ENCODE data around the gene ADAMTS19. TPM values are rescaled to one million over a fixed set of nuclear protein-coding genes. Genes with fewer than 3 reads are reported as not detected.
"Not testable (repeated sequence)": the region's sequence is repeated elsewhere in the genome, so short reads cannot be mapped to it uniquely, and the experiment has no call there.

ADAMTS19 gene
- total RNA-seq, 3 donors from 2014 or later = 0.14 TPM; not detected in 2

DNA sequence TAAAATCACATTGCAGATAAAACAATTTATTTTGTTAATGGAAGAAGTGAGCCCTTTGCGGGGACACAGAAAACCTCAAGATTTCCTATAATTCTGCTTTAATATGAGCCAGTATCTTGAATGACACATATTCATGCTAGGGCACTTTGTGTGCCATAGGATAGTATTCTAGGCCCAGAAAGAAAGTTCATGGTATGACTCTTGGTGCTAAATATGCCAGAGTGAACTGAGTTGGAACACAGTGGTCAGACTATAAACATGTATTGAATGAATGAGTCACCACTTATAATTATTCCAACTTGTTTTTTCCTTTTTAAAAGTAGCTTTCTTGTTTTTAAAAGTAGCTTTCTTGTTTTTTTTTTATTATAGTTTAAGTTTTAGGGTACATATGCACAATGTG lies 46.0 kb downstream of the ADAMTS19 start:
- H3K27me3 Mint-ChIP-seq (ENCODE audit: low read depth) = no peaks in the 10 kb centered on the region
- DNase-seq = no peak
- H3K4me3 Mint-ChIP-seq = no peak overlapping the region
- no peaks in the 10 kb centered on the region for H3K4me1 Mint-ChIP-seq (ENCODE audit: low read depth)
- ATAC-seq = no peak
- H3K36me3 Mint-ChIP-seq (ENCODE audit: insufficient read depth) = no peaks in the 10 kb centered on the region
- H3K9me3 Mint-ChIP-seq = peaks cover 3% of the 10 kb centered on the region

DNA sequence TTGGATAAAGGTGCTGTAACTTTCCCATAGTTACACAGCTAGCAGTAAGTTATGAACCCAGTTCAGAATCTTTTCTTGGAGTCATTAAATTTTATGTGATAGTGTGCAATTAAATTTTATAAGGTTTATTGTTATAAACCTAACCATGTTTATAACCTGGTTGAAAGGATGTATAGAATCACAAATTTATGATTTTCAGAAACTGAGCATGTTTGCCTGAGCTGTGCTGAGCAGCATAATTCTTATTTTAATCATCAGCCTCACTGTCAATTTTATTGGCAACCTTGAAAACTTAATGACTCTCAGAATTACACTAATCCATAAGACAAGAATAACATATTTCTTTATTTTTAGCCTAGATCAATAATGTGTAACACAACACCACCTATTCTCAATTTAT lies 46.9 kb downstream of the ADAMTS19 start:
- Mint-ChIP-seq H3K4me1 (ENCODE audit: low read depth) (no peaks in the 10 kb centered on the region), H3K4me3 (no peak overlapping the region), H3K9me3 (peaks cover 2% of the 10 kb centered on the region), H3K27me3 (ENCODE audit: low read depth) (no peaks in the 10 kb centered on the region), H3K36me3 (ENCODE audit: insufficient read depth) (no peaks in the 10 kb centered on the region)
- ATAC-seq (no peak), DNase-seq (no peak)

- Mint-ChIP-seq H3K27me3 (ENCODE audit: low read depth) (no peaks in the 10 kb centered on the region), H3K9me3 (no peaks in the 10 kb centered on the region), H3K36me3 (ENCODE audit: insufficient read depth) (no peaks in the 10 kb centered on the region), H3K4me1 (ENCODE audit: low read depth) (no peaks in the 10 kb centered on the region), H3K4me3 (no peak overlapping the region)
- ATAC-seq = no peak
- no peak for DNase-seq
Observed at GRCh38 chr5:129507527-129507926, 47.4 kb downstream of the ADAMTS19 start.

GRCh38 chr5:129508606-129509005 lies 48.5 kb downstream of the ADAMTS19 start:
- ATAC-seq = no peak
- no peaks in the 10 kb centered on the region for H3K4me1 Mint-ChIP-seq (ENCODE audit: low read depth)
- H3K4me3 Mint-ChIP-seq = no peak overlapping the region

GRCh38 chr5:129509363-129509975 lies 49.4 kb downstream of the ADAMTS19 start:
- DNase-seq = no peak
- no peak overlapping the region for H3K4me3 Mint-ChIP-seq
- H3K9me3 Mint-ChIP-seq = peaks cover 5% of the 10 kb centered on the region
- no peaks in the 10 kb centered on the region for H3K27me3 Mint-ChIP-seq (ENCODE audit: low read depth)
- H3K36me3 Mint-ChIP-seq (ENCODE audit: insufficient read depth) = no peaks in the 10 kb centered on the region
- no peak for ATAC-seq
- H3K4me1 Mint-ChIP-seq (ENCODE audit: low read depth) = no peaks in the 10 kb centered on the region

More at GRCh38 chr5:129508606-129509005, 48.5 kb downstream of the ADAMTS19 start:
- DNase-seq = no peak
- Mint-ChIP-seq H3K27me3 (ENCODE audit: low read depth) (no peaks in the 10 kb centered on the region), H3K36me3 (ENCODE audit: insufficient read depth) (no peaks in the 10 kb centered on the region), H3K9me3 (no peaks in the 10 kb centered on the region)

GRCh38 chr5:129511291-129511690 lies 51.2 kb downstream of the ADAMTS19 start:
- Mint-ChIP-seq H3K4me1 (ENCODE audit: low read depth) (no peaks in the 10 kb centered on the region), H3K9me3 (peaks cover 16% of the 10 kb centered on the region), H3K27me3 (ENCODE audit: low read depth) (no peaks in the 10 kb centered on the region), H3K36me3 (ENCODE audit: insufficient read depth) (no peaks in the 10 kb centered on the region), H3K4me3 (no peak overlapping the region)
- DNase-seq (no peak), ATAC-seq (no peak)

- Mint-ChIP-seq H3K4me3 (no peak overlapping the region), H3K4me1 (ENCODE audit: low read depth) (no peaks in the 10 kb centered on the region), H3K36me3 (ENCODE audit: insufficient read depth) (no peaks in the 10 kb centered on the region), H3K9me3 (no peaks in the 10 kb centered on the region), H3K27me3 (ENCODE audit: low read depth) (no peaks in the 10 kb centered on the region)
- DNase-seq (no peak), ATAC-seq (no peak)
Observed at GRCh38 chr5:129541051-129541450, 81.0 kb downstream of the ADAMTS19 start.

- H3K4me3 Mint-ChIP-seq = no peak overlapping the region
- H3K36me3 Mint-ChIP-seq (ENCODE audit: insufficient read depth) = no peaks in the 10 kb centered on the region
- H3K27me3 Mint-ChIP-seq (ENCODE audit: low read depth) = no peaks in the 10 kb centered on the region
- ATAC-seq = no peak
- DNase-seq = no peak
- H3K4me1 Mint-ChIP-seq (ENCODE audit: low read depth) = no peaks in the 10 kb centered on the region
- peaks cover 5% of the 10 kb centered on the region for H3K9me3 Mint-ChIP-seq
Observed at GRCh38 chr5:129541648-129542251, 81.7 kb downstream of the ADAMTS19 start.

GRCh38 chr5:129547137-129547536 lies 87.0 kb downstream of the ADAMTS19 start:
- peaks cover 11% of the 10 kb centered on the region for H3K9me3 Mint-ChIP-seq
- DNase-seq = no peak
- ATAC-seq = no peak
- no peak overlapping the region for H3K4me3 Mint-ChIP-seq
- H3K4me1 Mint-ChIP-seq (ENCODE audit: low read depth) = no peaks in the 10 kb centered on the region
- no peaks in the 10 kb centered on the region for H3K36me3 Mint-ChIP-seq (ENCODE audit: insufficient read depth)
- H3K27me3 Mint-ChIP-seq (ENCODE audit: low read depth) = no peaks in the 10 kb centered on the region

- Mint-ChIP-seq H3K9me3 (no peaks in the 10 kb centered on the region), H3K36me3 (ENCODE audit: insufficient read depth) (no peaks in the 10 kb centered on the region), H3K4me3 (no peak overlapping the region), H3K4me1 (ENCODE audit: low read depth) (no peaks in the 10 kb centered on the region), H3K27me3 (ENCODE audit: low read depth) (no peaks in the 10 kb centered on the region)
- DNase-seq = no peak
- no peak for ATAC-seq
Observed at GRCh38 chr5:129554134-129554904, 94.2 kb downstream of the ADAMTS19 start.

DNA sequence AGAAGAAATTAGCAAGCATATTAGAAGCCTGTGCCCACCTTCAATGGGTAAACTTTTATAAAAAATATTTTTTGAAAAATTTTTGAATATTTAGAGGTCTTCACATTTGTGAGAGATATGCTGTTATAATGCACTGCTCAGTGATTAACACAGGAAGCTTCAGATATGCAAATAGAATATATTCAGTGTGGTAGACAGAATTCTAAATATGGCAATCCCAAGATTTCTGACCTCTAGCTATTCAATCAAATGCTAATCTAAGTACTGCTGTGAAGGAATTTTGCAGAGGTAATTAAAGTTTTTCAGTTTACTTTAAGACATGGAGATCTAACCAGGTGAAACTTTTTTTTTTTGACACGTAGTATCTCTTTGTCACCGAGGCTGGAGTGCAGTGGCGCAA lies 103.5 kb downstream of the ADAMTS19 start:
- no peaks in the 10 kb centered on the region for H3K27me3 Mint-ChIP-seq (ENCODE audit: low read depth)

GRCh38 chr5:129569295-129569694 lies 109.2 kb downstream of the ADAMTS19 start:
- Mint-ChIP-seq H3K27me3 (ENCODE audit: low read depth) (no peaks in the 10 kb centered on the region), H3K9me3 (no peaks in the 10 kb centered on the region), H3K4me3 (no peak overlapping the region), H3K4me1 (ENCODE audit: low read depth) (no peaks in the 10 kb centered on the region), H3K36me3 (ENCODE audit: insufficient read depth) (no peaks in the 10 kb centered on the region)
- ATAC-seq (no peak), DNase-seq (no peak)

More for the DNA sequence above, 103.5 kb downstream of the ADAMTS19 start:
- no peak for DNase-seq
- H3K4me3 Mint-ChIP-seq = no peak overlapping the region
- no peaks in the 10 kb centered on the region for H3K4me1 Mint-ChIP-seq (ENCODE audit: low read depth)
- H3K36me3 Mint-ChIP-seq (ENCODE audit: insufficient read depth) = no peaks in the 10 kb centered on the region
- H3K9me3 Mint-ChIP-seq = no peaks in the 10 kb centered on the region
- ATAC-seq = no peak

DNA sequence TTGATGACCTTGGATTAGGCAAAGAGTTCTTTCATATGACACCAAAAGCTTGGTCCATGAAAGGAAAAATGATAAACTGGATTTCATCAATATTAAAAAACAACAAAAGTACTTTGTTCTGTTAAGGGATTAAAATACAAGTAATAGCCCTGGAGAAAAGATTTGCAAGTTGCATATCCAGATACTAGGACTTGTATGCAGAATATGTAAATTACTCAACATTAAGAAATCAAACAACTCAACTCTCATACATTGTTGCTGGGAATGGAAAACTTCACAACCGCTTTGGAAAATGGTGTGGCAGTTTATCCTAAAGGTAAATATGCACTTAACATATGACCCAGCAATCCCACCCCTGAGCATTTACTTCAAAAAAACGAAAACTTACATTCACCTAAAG lies 112.0 kb downstream of the ADAMTS19 start:
- ATAC-seq (no peak), DNase-seq (no peak)
- H3K36me3 Mint-ChIP-seq (ENCODE audit: insufficient read depth) = no peaks in the 10 kb centered on the region
- H3K4me3 Mint-ChIP-seq = no peak overlapping the region
- H3K9me3 Mint-ChIP-seq = no peaks in the 10 kb centered on the region
- H3K4me1 Mint-ChIP-seq (ENCODE audit: low read depth) = no peaks in the 10 kb centered on the region
- H3K27me3 Mint-ChIP-seq (ENCODE audit: low read depth) = no peaks in the 10 kb centered on the region

DNA sequence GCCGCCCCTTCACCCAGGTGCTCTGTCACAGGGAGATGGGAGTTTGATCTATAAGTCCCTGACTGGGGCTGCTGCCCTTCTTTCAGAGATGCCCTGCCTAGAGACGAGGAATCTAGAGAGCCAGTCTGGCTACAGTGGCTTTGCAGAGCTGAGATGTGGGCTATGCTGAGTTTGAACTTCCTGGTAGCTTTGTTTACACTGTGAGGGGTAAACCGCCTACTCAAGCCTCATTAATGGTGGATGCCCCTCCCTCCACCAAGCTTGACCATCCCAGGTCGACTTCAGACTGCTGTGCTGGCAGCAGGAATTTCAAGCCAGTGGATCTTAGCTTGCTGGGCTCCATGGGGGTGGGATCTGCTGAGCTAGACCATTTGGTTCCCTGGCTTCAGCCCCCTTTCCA lies 124.4 kb downstream of the ADAMTS19 start:
- ATAC-seq; DNase-seq; H3K4me1 Mint-ChIP-seq (ENCODE audit: low read depth); H3K27me3 Mint-ChIP-seq (ENCODE audit: low read depth); H3K4me3 Mint-ChIP-seq; H3K9me3 Mint-ChIP-seq; H3K36me3 Mint-ChIP-seq (ENCODE audit: insufficient read depth): not testable (repeated sequence)

Measured in activated T-cell treated with anti-CD3 and anti-CD28 coated beads, Interleukin-2, amount 50 U/mL, for 4 hours (primary cell).